ENCODE measurements around the gene SF3B1.
A peak's percentile ranks its signal among the peaks of the same experiment; 100 is the strongest.
"Not testable (repeated sequence)": the region's sequence is repeated elsewhere in the genome, so short reads cannot be mapped to it uniquely, and the experiment has no call there.

The SF3B1 gene

GRCh38 chr2:197434541-197435513, at the start of gene SF3B1:
SF3B1 (minus strand) TSS chr2:197435028; CDS start chr2:197434999, 29 bp downstream.
- peak; percentile 95 for DNase-seq (ENCODE audit: extremely low spot score)
- TF ChIP-seq SP1 (IDR thresholded peaks at IDR 0.05) = no peak
- TF ChIP-seq NFRKB (IDR thresholded peaks at IDR 0.05) = peak; percentile 40
- TF ChIP-seq FOXM1 (IDR thresholded peaks at IDR 0.05; ENCODE audit: borderline replicate concordance) = no peak
- no peak for TF ChIP-seq LEF1 (IDR thresholded peaks at IDR 0.05; ENCODE audit: borderline replicate concordance)
- no peak for TF ChIP-seq BHLHE40 (IDR thresholded peaks at IDR 0.05; ENCODE audit: borderline replicate concordance)
- no peak for TF ChIP-seq FOXK2 (IDR thresholded peaks at IDR 0.05)
- TF ChIP-seq PKNOX1 (IDR thresholded peaks at IDR 0.05) = no peak
- no peak for TF ChIP-seq ARNT (IDR thresholded peaks at IDR 0.05)
- TF ChIP-seq L3MBTL2 (conservative IDR thresholded peaks at IDR 0.05) = peak; percentile 75
- TF ChIP-seq ELF4 (IDR thresholded peaks at IDR 0.05) = peak; percentile 44; the same call in 1 of the 2 replicates
- TF ChIP-seq CTBP1 (IDR thresholded peaks at IDR 0.05; ENCODE audit: borderline replicate concordance) = no peak
- CTCF ChIA-PET = no interaction called here
- POLR2A ChIA-PET = interaction anchor here (0.5 to 4.0 kb wide), 12 partner anchors 9 to 370 kb away, joined by 3 to 56 read pairs (median 4); partner anchors contain the start of genes COQ10B, HSPD1, HSPE1 and MARS2

GRCh38 chr2:197484248-197484647, 49.4 kb upstream of the SF3B1 start:
- POLR2A ChIA-PET, CTCF ChIA-PET: not testable (repeated sequence)

GRCh38 chr2:197480165-197481036, 45.6 kb upstream of the SF3B1 start:
- ChIA-PET CTCF (no interaction called here), POLR2A (interaction anchor here (0.5 kb wide), 1 partner anchor 16 kb away, joined by 3 read pairs; no protein-coding TSS in a partner anchor)
- no peak for TF ChIP-seq ELF4 (IDR thresholded peaks at IDR 0.05)
- no peak for TF ChIP-seq CTBP1 (IDR thresholded peaks at IDR 0.05; ENCODE audit: borderline replicate concordance)
- TF ChIP-seq SP1 (IDR thresholded peaks at IDR 0.05) = no peak
- no peak for TF ChIP-seq NFRKB (IDR thresholded peaks at IDR 0.05)
- TF ChIP-seq TARDBP (IDR thresholded peaks at IDR 0.05) = no peak
- TF ChIP-seq ARNT (IDR thresholded peaks at IDR 0.05) = no peak
- no peak for TF ChIP-seq HDGF (IDR thresholded peaks at IDR 0.05; ENCODE audit: borderline replicate concordance)
- TF ChIP-seq SUZ12 (IDR thresholded peaks at IDR 0.05) = no peak
- TF ChIP-seq L3MBTL2 (conservative IDR thresholded peaks at IDR 0.05) = no peak
- no peak for TF ChIP-seq FOXA1 (IDR thresholded peaks at IDR 0.05)
- no peak for TF ChIP-seq PKNOX1 (IDR thresholded peaks at IDR 0.05)
- TF ChIP-seq FOXK2 (IDR thresholded peaks at IDR 0.05) = no peak
- no peak for TF ChIP-seq ZNF384 (IDR thresholded peaks at IDR 0.05)
- no peak for TF ChIP-seq LEF1 (IDR thresholded peaks at IDR 0.05; ENCODE audit: borderline replicate concordance)
- TF ChIP-seq FOXM1 (IDR thresholded peaks at IDR 0.05; ENCODE audit: borderline replicate concordance) = no peak
- TF ChIP-seq BHLHE40 (IDR thresholded peaks at IDR 0.05; ENCODE audit: borderline replicate concordance) = no peak
- no peak for DNase-seq (ENCODE audit: extremely low spot score)

More at GRCh38 chr2:197484248-197484647, 49.4 kb upstream of the SF3B1 start:
- DNase-seq (ENCODE audit: extremely low spot score) = not testable (repeated sequence)

- DNase-seq (ENCODE audit: extremely low spot score) = no peak
- ChIA-PET POLR2A (interaction anchor here (0.8 kb wide), 1 partner anchor 25 kb away, joined by 3 read pairs; the partner anchor contains the start of gene COQ10B), CTCF (no interaction called here)
- TF ChIP-seq PKNOX1 (IDR thresholded peaks at IDR 0.05) (no peak), SP1 (IDR thresholded peaks at IDR 0.05) (no peak), FOXK2 (IDR thresholded peaks at IDR 0.05) (no peak), FOXA1 (IDR thresholded peaks at IDR 0.05) (no peak), ZNF384 (IDR thresholded peaks at IDR 0.05) (no peak), ELF4 (IDR thresholded peaks at IDR 0.05) (no peak), TARDBP (IDR thresholded peaks at IDR 0.05) (no peak), BHLHE40 (IDR thresholded peaks at IDR 0.05; ENCODE audit: borderline replicate concordance) (no peak), NFRKB (IDR thresholded peaks at IDR 0.05) (no peak), ARNT (IDR thresholded peaks at IDR 0.05) (no peak), HDGF (IDR thresholded peaks at IDR 0.05; ENCODE audit: borderline replicate concordance) (no peak)
Measured at GRCh38 chr2:197477797-197478196, 43.0 kb upstream of the SF3B1 start.

GRCh38 chr2:197472166-197472565, 37.3 kb upstream of the SF3B1 start:
- POLR2A ChIA-PET = no interaction called here
- TF ChIP-seq ZNF384 (IDR thresholded peaks at IDR 0.05) (no peak), ELF4 (IDR thresholded peaks at IDR 0.05) (no peak), FOXA1 (IDR thresholded peaks at IDR 0.05) (no peak), CTBP1 (IDR thresholded peaks at IDR 0.05; ENCODE audit: borderline replicate concordance) (no peak), HDGF (IDR thresholded peaks at IDR 0.05; ENCODE audit: borderline replicate concordance) (no peak)
- CTCF ChIA-PET = no interaction called here
- DNase-seq (ENCODE audit: extremely low spot score) = no peak

Measured in HEK293T (cell line).